Measurements from ENCODE around the gene PROSER3.
"Not testable (repeated sequence)": the region's sequence is repeated elsewhere in the genome, so short reads cannot be mapped to it uniquely, and the experiment has no call there.

The PROSER3 gene

GRCh38 chr19:35793381-35794165, 35.6 kb downstream of the PROSER3 start:
- H3K4me1 ChIP-seq (ENCODE audit: control extremely low read depth in 1 of 4, control insufficient read depth in 4 of 4, insufficient read depth in 4 of 4, low read length in 3 of 4) = peaks cover 0 to 9% (median 4%) of the 10 kb centered on the region in 4 experiments
- DNase-seq = no peak
- WGBS (ENCODE audit: insufficient coverage) = 93% methylated on average over 7 of the region's 7 CpGs
- no peak overlapping the region for H3K27ac ChIP-seq (ENCODE audit: insufficient read depth in 1 of 2, low read depth in 1 of 2, low read length in 2 of 2, poor library complexity in 1 of 2, severe bottlenecking in 2 of 2)
- ChIA-PET POLR2A (no interaction called here), CTCF (interaction anchor here (1.1 kb wide), 1 partner anchor 11 kb away, joined by 3 read pairs; no protein-coding TSS in a partner anchor)
- no peak overlapping the region for H3K4me3 ChIP-seq (ENCODE audit: control insufficient read depth in 1 of 7, extremely low read depth in 1 of 7, insufficient read depth in 4 of 7, low read depth in 2 of 7, low read length in 6 of 7)
- no peaks in the 10 kb centered on the region for H3K36me3 ChIP-seq (ENCODE audit: control insufficient read depth in 4 of 4, insufficient read depth in 4 of 4, low read length in 3 of 4)
- peaks cover 2 to 30% (median 10%) of the 10 kb centered on the region in 5 experiments for H3K27me3 ChIP-seq (replicated peaks in 2 of 5; ENCODE audit: control insufficient read depth in 4 of 5, insufficient read depth in 5 of 5, low read length in 4 of 5)
- no peaks in the 10 kb centered on the region for H3K9me3 ChIP-seq (ENCODE audit: control extremely low read depth in 1 of 5, control insufficient read depth in 4 of 5, insufficient read depth in 2 of 5, low read depth in 1 of 5, low read length in 4 of 5)

GRCh38 chr19:35795564-35795963, 37.6 kb downstream of the PROSER3 start:
- H3K27ac ChIP-seq (ENCODE audit: insufficient read depth in 1 of 2, low read depth in 1 of 2, low read length in 2 of 2, poor library complexity in 1 of 2, severe bottlenecking in 2 of 2); CTCF ChIA-PET; DNase-seq; H3K4me3 ChIP-seq (ENCODE audit: control insufficient read depth in 1 of 7, extremely low read depth in 1 of 7, insufficient read depth in 4 of 7, low read depth in 2 of 7, low read length in 6 of 7); H3K36me3 ChIP-seq (ENCODE audit: control insufficient read depth in 4 of 4, insufficient read depth in 4 of 4, low read length in 3 of 4); POLR2A ChIA-PET; H3K9me3 ChIP-seq (ENCODE audit: control extremely low read depth in 1 of 5, control insufficient read depth in 4 of 5, insufficient read depth in 2 of 5, low read depth in 1 of 5, low read length in 4 of 5); H3K4me1 ChIP-seq (ENCODE audit: control extremely low read depth in 1 of 4, control insufficient read depth in 4 of 4, insufficient read depth in 4 of 4, low read length in 3 of 4): not testable (repeated sequence)
- peaks cover 2 to 35% (median 11%) of the 10 kb centered on the region in 5 experiments for H3K27me3 ChIP-seq (replicated peaks in 2 of 5; ENCODE audit: control insufficient read depth in 4 of 5, insufficient read depth in 5 of 5, low read length in 4 of 5)
- no CpG with 5 or more reads among the region's 1 CpG for whole genome bisulfite sequencing (ENCODE audit: insufficient coverage)

GRCh38 chr19:35796645-35797542, 38.9 kb downstream of the PROSER3 start:
- Histone ChIP-seq H3K9me3 (ENCODE audit: control extremely low read depth in 1 of 5, control insufficient read depth in 4 of 5, insufficient read depth in 2 of 5, low read depth in 1 of 5, low read length in 4 of 5) (peaks cover 0 to 5% (median 4%) of the 10 kb centered on the region in 5 experiments), H3K27me3 (replicated peaks in 2 of 5; ENCODE audit: control insufficient read depth in 4 of 5, insufficient read depth in 5 of 5, low read length in 4 of 5) (peaks cover 2 to 35% (median 11%) of the 10 kb centered on the region in 5 experiments), H3K4me1 (ENCODE audit: control extremely low read depth in 1 of 4, control insufficient read depth in 4 of 4, insufficient read depth in 4 of 4, low read length in 3 of 4) (peaks cover 0 to 9% (median 4%) of the 10 kb centered on the region in 4 experiments), H3K36me3 (ENCODE audit: control insufficient read depth in 4 of 4, insufficient read depth in 4 of 4, low read length in 3 of 4) (no peaks in the 10 kb centered on the region), H3K4me3 (ENCODE audit: control insufficient read depth in 1 of 7, extremely low read depth in 1 of 7, insufficient read depth in 4 of 7, low read depth in 2 of 7, low read length in 6 of 7) (peak overlapping the region in 2 of 7 experiments; percentile 5 to 52), H3K27ac (ENCODE audit: insufficient read depth in 1 of 2, low read depth in 1 of 2, low read length in 2 of 2, poor library complexity in 1 of 2, severe bottlenecking in 2 of 2) (no peak overlapping the region)
- 26% methylated on average over 28 of the region's 39 CpGs for WGBS (ENCODE audit: insufficient coverage)
- ChIA-PET CTCF (no interaction called here), POLR2A (interaction anchor here (0.6 to 0.7 kb wide), 2 partner anchors 63 to 170 kb away, joined by 3 to 4 read pairs; no protein-coding TSS in a partner anchor)
- peak in 1 of 3 donors; percentile 10 for DNase-seq

- Histone ChIP-seq H3K27me3 (replicated peaks in 2 of 5; ENCODE audit: control insufficient read depth in 4 of 5, insufficient read depth in 5 of 5, low read length in 4 of 5) (peaks cover 2 to 35% (median 11%) of the 10 kb centered on the region in 5 experiments), H3K27ac (ENCODE audit: insufficient read depth in 1 of 2, low read depth in 1 of 2, low read length in 2 of 2, poor library complexity in 1 of 2, severe bottlenecking in 2 of 2) (no peak overlapping the region), H3K4me3 (ENCODE audit: control insufficient read depth in 1 of 7, extremely low read depth in 1 of 7, insufficient read depth in 4 of 7, low read depth in 2 of 7, low read length in 6 of 7) (peak overlapping the region in 2 of 7 experiments; percentile 11 to 52), H3K4me1 (ENCODE audit: control extremely low read depth in 1 of 4, control insufficient read depth in 4 of 4, insufficient read depth in 4 of 4, low read length in 3 of 4) (peaks cover 0 to 9% (median 4%) of the 10 kb centered on the region in 4 experiments), H3K9me3 (ENCODE audit: control extremely low read depth in 1 of 5, control insufficient read depth in 4 of 5, insufficient read depth in 2 of 5, low read depth in 1 of 5, low read length in 4 of 5) (peaks cover 0 to 10% (median 5%) of the 10 kb centered on the region in 5 experiments), H3K36me3 (ENCODE audit: control insufficient read depth in 4 of 4, insufficient read depth in 4 of 4, low read length in 3 of 4) (no peaks in the 10 kb centered on the region)
- POLR2A ChIA-PET = no interaction called here
- CTCF ChIA-PET = no interaction called here
- 17% methylated on average over 15 of the region's 15 CpGs for WGBS (ENCODE audit: insufficient coverage)
- peak in 1 of 3 donors; percentile 19 for DNase-seq
Observed at GRCh38 chr19:35797663-35798062, 39.7 kb downstream of the PROSER3 start.

GRCh38 chr19:35801828-35802227, 43.9 kb downstream of the PROSER3 start:
- WGBS (ENCODE audit: insufficient coverage) = 100% methylated on average over 1 of the region's 3 CpGs
- CTCF ChIA-PET = interaction anchor here (1.1 to 1.5 kb wide), 2 partner anchors 16 to 18 kb away, joined by 3 to 6 read pairs; no protein-coding TSS in a partner anchor
- POLR2A ChIA-PET = no interaction called here
- Histone ChIP-seq H3K27me3 (replicated peaks in 2 of 5; ENCODE audit: control insufficient read depth in 4 of 5, insufficient read depth in 5 of 5, low read length in 4 of 5) (peaks cover 0 to 20% (median 3%) of the 10 kb centered on the region in 5 experiments), H3K4me3 (ENCODE audit: control insufficient read depth in 1 of 7, extremely low read depth in 1 of 7, insufficient read depth in 4 of 7, low read depth in 2 of 7, low read length in 6 of 7) (no peak overlapping the region), H3K27ac (ENCODE audit: insufficient read depth in 1 of 2, low read depth in 1 of 2, low read length in 2 of 2, poor library complexity in 1 of 2, severe bottlenecking in 2 of 2) (no peak overlapping the region), H3K4me1 (ENCODE audit: control extremely low read depth in 1 of 4, control insufficient read depth in 4 of 4, insufficient read depth in 4 of 4, low read length in 3 of 4) (peaks cover 0 to 21% (median 15%) of the 10 kb centered on the region in 4 experiments), H3K36me3 (ENCODE audit: control insufficient read depth in 4 of 4, insufficient read depth in 4 of 4, low read length in 3 of 4) (no peaks in the 10 kb centered on the region), H3K9me3 (ENCODE audit: control extremely low read depth in 1 of 5, control insufficient read depth in 4 of 5, insufficient read depth in 2 of 5, low read depth in 1 of 5, low read length in 4 of 5) (peaks cover 0 to 16% (median 5%) of the 10 kb centered on the region in 5 experiments)
- peak in 1 of 3 donors; percentile 6 for DNase-seq

GRCh38 chr19:35805526-35806102, 47.6 kb downstream of the PROSER3 start:
- ChIA-PET CTCF (no interaction called here), POLR2A (no interaction called here)
- no peak for DNase-seq
- Histone ChIP-seq H3K36me3 (ENCODE audit: control insufficient read depth in 4 of 4, insufficient read depth in 4 of 4, low read length in 3 of 4) (no peaks in the 10 kb centered on the region), H3K27ac (ENCODE audit: insufficient read depth in 1 of 2, low read depth in 1 of 2, low read length in 2 of 2, poor library complexity in 1 of 2, severe bottlenecking in 2 of 2) (no peak overlapping the region), H3K9me3 (ENCODE audit: control extremely low read depth in 1 of 5, control insufficient read depth in 4 of 5, insufficient read depth in 2 of 5, low read depth in 1 of 5, low read length in 4 of 5) (peaks cover 0 to 16% (median 5%) of the 10 kb centered on the region in 5 experiments), H3K4me3 (ENCODE audit: control insufficient read depth in 1 of 7, extremely low read depth in 1 of 7, insufficient read depth in 4 of 7, low read depth in 2 of 7, low read length in 6 of 7) (no peak overlapping the region), H3K27me3 (replicated peaks in 2 of 5; ENCODE audit: control insufficient read depth in 4 of 5, insufficient read depth in 5 of 5, low read length in 4 of 5) (peaks cover 0 to 2% (median 0%) of the 10 kb centered on the region in 5 experiments), H3K4me1 (ENCODE audit: control extremely low read depth in 1 of 4, control insufficient read depth in 4 of 4, insufficient read depth in 4 of 4, low read length in 3 of 4) (peaks cover 0 to 13% (median 10%) of the 10 kb centered on the region in 4 experiments)
- 48% methylated on average over 3 of the region's 5 CpGs for WGBS (ENCODE audit: insufficient coverage)
